GM12878 (cell line): ENCODE results near the gene RPS6KC1. TPM values are rescaled to one million over a fixed set of nuclear protein-coding genes. Genes with fewer than 3 reads are reported as not detected.

Source experiments
- ATAC-seq: fragments of 200-7000 bp; cut with Tn5 transposase; 3 replicates; pipeline ENCODE4 v1.9.1; 2020; ENCODE audit warnings: mild to moderate bottlenecking, moderate library complexity
- BruUV-seq: library from RNA; stranded (reverse); fragments of 400-500 nt; replicated peaks from 2 replicates; lab custom pipeline; 2021; lab: Mats Ljungman, UMichigan
- CTCF ChIA-PET: fragments of 300-600 bp; sonication (Branson Sonifier 250); formaldehyde crosslinking; extraction: SDS; loops from one replicate; lab custom pipeline; 2021; ENCODE audit warnings: inconsistent platforms; lab: Yijun Ruan, JAX
- POLR2A ChIA-PET: fragments of 350-600 bp; formaldehyde crosslinking; extraction: SDS; loops from one replicate; lab custom pipeline; 2021; ENCODE audit warnings: inconsistent platforms; lab: Charles Lee
- RAD21 ChIA-PET: fragments of 300-600 bp; sonication (Branson Sonifier 250); formaldehyde crosslinking; loops from one replicate; lab custom pipeline; 2023; ENCODE audit warnings: antibody characterized with exemption; ENCODE audit not compliant: unreplicated experiment; lab: Charles Lee
- SMC1A ChIA-PET: fragments of 300-600 bp; sonication (Branson Sonifier 250); formaldehyde crosslinking; loops from one replicate; lab custom pipeline; 2023; ENCODE audit not compliant: unreplicated experiment, uncharacterized antibody; lab: Charles Lee
- DNase-seq: peaks from one replicate; pipeline ENCODE4 v3.0.0-alpha.2; 2011; ENCODE audit warnings: low read depth, low spot score
- FAIRE-seq: peaks from 3 replicates; lab custom pipeline; 2011; peaks lifted over from hg19 to GRCh38; lab: Jason Lieb, UNC
- H2AFZ ChIP-seq: 2 replicates; pipeline ENCODE4 v1.6.0; 2011; ENCODE audit warnings: low read depth, low read length, control low read depth; ENCODE audit not compliant: control insufficient read depth
- H3K27ac ChIP-seq: 2 replicates; pipeline ENCODE4 v1.5.1; 2011; ENCODE audit warnings: control low read depth; ENCODE audit not compliant: control insufficient read depth, insufficient read depth
- H3K27me3 ChIP-seq, 2 experiments: replicated peaks in 1 of 2; 2 replicates each; pipeline versions ENCODE4 v1.6.0 to v1.6.1; 2011; ENCODE audit warnings: low read length in 1 of 2; ENCODE audit not compliant: control insufficient read depth in 2 of 2, insufficient read depth in 2 of 2
- H3K36me3 ChIP-seq, 2 experiments: 2 replicates each; pipeline ENCODE4 v1.5.1; 2011; ENCODE audit warnings: low read length in 1 of 2; ENCODE audit not compliant: control insufficient read depth in 2 of 2, insufficient read depth in 2 of 2
- H3K4me1 ChIP-seq: 2 replicates; pipeline ENCODE4 v1.6.1; 2011; ENCODE audit warnings: mild to moderate bottlenecking, low read length, moderate library complexity, mixed read lengths; ENCODE audit not compliant: control insufficient read depth, insufficient read depth
- H3K4me2 ChIP-seq: 2 replicates; pipeline ENCODE4 v1.6.0; 2011; ENCODE audit warnings: control low read depth; ENCODE audit not compliant: control insufficient read depth, insufficient read depth
- H3K4me3 ChIP-seq: fragments of 200-600 bp; sonication (generic); 2 replicates; pipeline ENCODE4 v1.5.1; 2016
- H3K79me2 ChIP-seq: 2 replicates; pipeline ENCODE4 v1.6.0; 2011; ENCODE audit warnings: low read length; ENCODE audit not compliant: control insufficient read depth, insufficient read depth
- H3K9ac ChIP-seq: 2 replicates; pipeline ENCODE4 v1.8.0; 2011; ENCODE audit warnings: low read length, control low read depth, mixed read lengths; ENCODE audit not compliant: control insufficient read depth, insufficient read depth
- H3K9me3 ChIP-seq: replicated peaks from 3 replicates; pipeline ENCODE4 v1.5.1; 2011; ENCODE audit warnings: mild to moderate bottlenecking, low read length; ENCODE audit not compliant: control insufficient read depth, insufficient read depth
- H4K20me1 ChIP-seq: 2 replicates; pipeline ENCODE4 v1.6.0; 2011; ENCODE audit not compliant: control insufficient read depth, insufficient read depth
- BMI1 ChIP-seq: fragments of 450-650 bp; IDR thresholded peaks from 2 replicates; pipeline ENCODE4 v1.6.1; 2016; ENCODE audit warnings: mild to moderate bottlenecking, moderate library complexity, borderline replicate concordance
- BRCA1 ChIP-seq: IDR thresholded peaks from 2 replicates; pipeline ENCODE4 v1.6.1; 2011; ENCODE audit warnings: low read depth, low read length, improper control_type of control experiment
- EED ChIP-seq: sonication (generic); IDR thresholded peaks from 2 replicates; pipeline ENCODE4 v1.6.1; 2016; ENCODE audit warnings: antibody characterized with exemption, low read depth
- ETV6 ChIP-seq, 2 experiments: fragments of 450-650 bp in 1 of 2; IDR thresholded peaks in 1 of 2; conservative IDR thresholded peaks in 1 of 2; 2 replicates each; pipeline ENCODE4 v1.6.1; 2014; ENCODE audit warnings: antibody characterized with exemption in 1 of 2, borderline replicate concordance in 1 of 2, low read depth in 1 of 2, mild to moderate bottlenecking in 1 of 2, moderate library complexity in 1 of 2
- JUND ChIP-seq: IDR thresholded peaks from 2 replicates; pipeline ENCODE4 v1.6.1; 2012; ENCODE audit warnings: low read depth, mild to moderate bottlenecking, low read length, improper control_type of control experiment, moderate library complexity
- MEF2A ChIP-seq: IDR thresholded peaks from 2 replicates; pipeline ENCODE4 v1.6.1; 2011; ENCODE audit warnings: low read depth, mild to moderate bottlenecking, low read length, moderate library complexity; ENCODE audit not compliant: insufficient read depth
- NR2C2 ChIP-seq: IDR thresholded peaks from 2 replicates; pipeline ENCODE4 v1.6.1; 2011; ENCODE audit warnings: borderline replicate concordance, low read depth; ENCODE audit not compliant: control insufficient read depth, insufficient read length
- RBBP5 ChIP-seq: fragments of 200-600 bp; sonication (generic); conservative IDR thresholded peaks from 2 replicates; pipeline ENCODE4 v1.6.1; 2016
- YBX1 ChIP-seq: fragments of 450-650 bp; IDR thresholded peaks from 2 replicates; pipeline ENCODE4 v1.6.1; 2016; ENCODE audit warnings: antibody characterized with exemption
- ZNF217 ChIP-seq: fragments of 450-650 bp; IDR thresholded peaks from 2 replicates; pipeline ENCODE4 v1.6.1; 2017; ENCODE audit warnings: antibody characterized with exemption, mild to moderate bottlenecking
- ZNF24 ChIP-seq: fragments of 450-650 bp; IDR thresholded peaks from 2 replicates; pipeline ENCODE4 v1.6.1; 2017; ENCODE audit warnings: antibody characterized with exemption, mild to moderate bottlenecking
- ZZZ3 ChIP-seq: IDR thresholded peaks from 2 replicates; pipeline ENCODE4 v1.6.1; 2011; ENCODE audit warnings: low read depth; ENCODE audit not compliant: control insufficient read depth, insufficient read length
- WGBS: methylation state at CpG from one replicate; pipeline ENCODE4 v1.1.6; 2016; ENCODE audit warnings: low lambda C conversion rate; ENCODE audit not compliant: insufficient replicate concordance, insufficient coverage; ENCODE audit errors: missing lambda C conversion rate; 5-methylcytosine and 5-hydroxymethylcytosine counted together
- in situ Hi-C: fragments of 300-500 bp; cut with MboI; formaldehyde crosslinking; loops from 9 replicates; pipeline ENCODE4 v1.14.3; 2018; ENCODE audit warnings: mixed read lengths
- intact Hi-C: fragments of 100-400 bp; cut with micrococcal nuclease; formaldehyde crosslinking; loops from one replicate; pipeline ENCODE4 v1.14.2; 2022; ENCODE audit not compliant: unreplicated experiment
- polyA plus RNA-seq, 11 experiments: library from polyadenylated mRNA; depleted of rRNA in 4 of 11; unstranded in 6 of 11; stranded (reverse) in 5 of 11; fragments of >200 nt; fragmentation: Nextera tagmentation in 4 of 11; fragmentation: Illumina TruSeq in 1 of 11; extraction: Ambion mirVana in 4 of 11; extraction: Trizol in 1 of 11; gene quantifications; 1 replicate in 1 of 11; 2 replicates in 10 of 11; pipeline versions ENCODE4 v1.2.1 to v1.2.3, GENCODE V29; 2011 to 2016; ENCODE audit warnings: inconsistent platforms in 2 of 11, missing spikeins in 2 of 11, low read depth in 1 of 11
- total RNA-seq, 4 experiments: library from RNA; depleted of rRNA in 3 of 4; stranded (reverse); fragments of >200 nt in 3 of 4; fragmentation: Illumina TruSeq in 1 of 4; extraction: Trizol in 1 of 4; gene quantifications; 2 replicates each; pipeline versions ENCODE4 v1.2.1 to v1.2.3, GENCODE V29; 2013 to 2021
- TF ChIP-seq, protein P1 (sequence below): IDR thresholded peaks from 2 replicates; pipeline ENCODE4 v1.6.1; 2011; ENCODE audit warnings: mild to moderate bottlenecking, low read depth, low read length, moderate library complexity; ENCODE audit not compliant: insufficient replicate concordance
- TF ChIP-seq, protein P2 (sequence below): fragments of 450-650 bp; IDR thresholded peaks from 2 replicates; pipeline ENCODE4 v1.6.1; 2018; ENCODE audit warnings: mild to moderate bottlenecking, low read depth, moderate library complexity; ENCODE audit not compliant: partially characterized antibody

The RPS6KC1 gene
- total and polyA plus RNA-seq, 10 of the 15 experiments (the other 5 are each of a cell fraction or from before 2014, with no cell fraction given), result 2.9 to 17.3 (median 12.2) TPM

DNA sequence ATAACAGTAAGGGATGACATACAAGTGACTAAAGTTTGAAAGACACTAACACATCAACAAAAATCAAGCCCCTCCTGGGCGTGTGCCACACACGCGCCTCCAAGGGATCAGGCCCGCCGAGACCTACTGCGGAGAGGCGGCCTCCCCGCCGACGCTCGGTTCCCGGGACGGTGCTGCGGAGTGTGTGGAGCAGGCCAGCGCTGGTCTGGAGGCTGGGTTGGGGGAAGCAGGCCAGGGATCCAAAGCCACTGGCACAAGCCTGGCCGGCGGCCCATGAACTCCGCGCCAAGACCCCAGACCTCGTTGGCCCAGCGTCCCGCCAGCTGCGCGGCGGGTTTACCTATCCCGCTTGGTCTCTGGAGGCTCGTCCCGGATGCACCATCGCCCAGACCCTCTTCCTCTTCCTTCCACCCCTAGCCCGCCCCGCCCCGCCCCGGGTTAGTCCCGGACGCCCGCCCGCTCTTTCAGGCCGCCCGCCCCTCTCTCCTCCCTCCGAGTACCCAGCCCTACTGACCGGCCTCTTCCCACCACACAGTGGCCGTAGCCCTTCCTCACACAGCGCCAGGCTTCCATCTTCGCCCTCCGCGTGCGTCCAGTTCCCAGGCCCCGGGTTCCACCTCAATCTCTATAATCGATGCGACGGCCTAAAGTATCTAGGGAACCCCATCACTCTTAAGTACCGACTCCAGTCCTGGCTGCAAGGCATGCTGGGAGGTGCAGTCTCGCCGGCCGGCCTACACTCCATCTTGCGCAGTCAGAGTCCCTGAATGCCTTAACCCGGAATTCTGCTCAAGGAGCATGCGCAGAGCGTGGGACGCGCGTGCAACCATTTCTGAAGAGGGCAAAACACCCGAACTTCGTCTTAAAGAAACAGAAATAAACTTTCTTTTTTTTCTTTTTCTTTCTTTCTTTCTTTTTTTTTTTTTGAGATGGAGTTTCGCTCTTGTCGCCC, 35.7 kb upstream of the RPS6KC1 start, which contains the start of gene ANGEL2:
Gene ANGEL2 (minus strand): TSS at position 769 of the 952 bp plus-strand sequence. CDS start 196 bp downstream, at position 573.
- ChIA-PET RAD21 (interaction anchor here (1.1 to 1.5 kb wide), 4 partner anchors 18 to 88 kb away, joined by 3 to 9 read pairs (median 4); no protein-coding TSS in a partner anchor), POLR2A (interaction anchor here (0.6 to 1.6 kb wide), 4 partner anchors 37 to 159 kb away, joined by 3 to 6 read pairs (median 3); no protein-coding TSS in a partner anchor), SMC1A (interaction anchor here (1.0 to 1.7 kb wide), 10 partner anchors 13 to 227 kb away, joined by 3 to 11 read pairs (median 4); no protein-coding TSS in a partner anchor), CTCF (interaction anchor here (0.6 to 1.9 kb wide), 8 partner anchors 21 to 538 kb away, joined by 3 to 14 read pairs (median 4); no protein-coding TSS in a partner anchor)
- 0 out of 4 replicates have a peak, but pooled peaks cover 0 to 18% of the 10 kb centered on the region in 2 experiments for H3K36me3 ChIP-seq
- H3K27ac ChIP-seq, result peak within 1 kb of the TSS; percentile 92
- in situ Hi-C loops, result no loop called here
- H3K9ac ChIP-seq, result peak within 1 kb of the TSS; percentile 90
- ATAC-seq (peak; percentile 96), DNase-seq (peak; percentile 94), FAIRE-seq (peak; percentile 90)
- H3K79me2 ChIP-seq, result peaks cover 30% of the 10 kb centered on the region
- peak within 1 kb of the TSS; percentile 99 for H2AFZ ChIP-seq
- H3K27me3 ChIP-seq, result no peaks in the 10 kb centered on the region
- BruUV-seq, result TSS peak; percentile 77
- WGBS, result under 1% methylated on average over 52 of the region's 66 CpGs
- H3K4me3 ChIP-seq, result peak within 1 kb of the TSS; percentile 91
- H3K4me1 ChIP-seq, result no peaks in the 10 kb centered on the region
- H3K9me3 ChIP-seq, result no peaks in the 10 kb centered on the region
- H4K20me1 ChIP-seq, result no peaks in the 10 kb centered on the region
- peak within 1 kb of the TSS; percentile 46 for H3K4me2 ChIP-seq
- intact Hi-C loops, result loop anchor here (1.0 to 2.0 kb wide), 2 partner anchors 35 to 55 kb away; partner anchors contain the start of gene RPS6KC1
- TF ChIP-seq, protein P1, sequence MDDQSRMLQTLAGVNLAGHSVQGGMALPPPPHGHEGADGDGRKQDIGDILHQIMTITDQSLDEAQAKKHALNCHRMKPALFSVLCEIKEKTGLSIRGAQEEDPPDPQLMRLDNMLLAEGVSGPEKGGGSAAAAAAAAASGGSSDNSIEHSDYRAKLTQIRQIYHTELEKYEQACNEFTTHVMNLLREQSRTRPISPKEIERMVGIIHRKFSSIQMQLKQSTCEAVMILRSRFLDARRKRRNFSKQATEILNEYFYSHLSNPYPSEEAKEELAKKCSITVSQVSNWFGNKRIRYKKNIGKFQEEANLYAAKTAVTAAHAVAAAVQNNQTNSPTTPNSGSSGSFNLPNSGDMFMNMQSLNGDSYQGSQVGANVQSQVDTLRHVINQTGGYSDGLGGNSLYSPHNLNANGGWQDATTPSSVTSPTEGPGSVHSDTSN, result peak; percentile 43
- TF ChIP-seq BMI1, result no peak
- TF ChIP-seq MEF2A, result no peak
- TF ChIP-seq BRCA1, result no peak
- TF ChIP-seq ZZZ3, result no peak
- no peak for TF ChIP-seq RBBP5
- no peak for TF ChIP-seq NR2C2
- TF ChIP-seq JUND, result no peak
- no peak for TF ChIP-seq YBX1
- TF ChIP-seq ZNF24, result no peak
- no peak for TF ChIP-seq ZNF217
- no peak for TF ChIP-seq ETV6 (conservative IDR thresholded peaks at IDR 0.05 in 1 of 2, IDR thresholded peaks at IDR 0.05 in 1 of 2; ENCODE audit: borderline replicate concordance in 1 of 2, low read depth in 1 of 2)
- TF ChIP-seq EED, result no peak
- TF ChIP-seq, protein P2, sequence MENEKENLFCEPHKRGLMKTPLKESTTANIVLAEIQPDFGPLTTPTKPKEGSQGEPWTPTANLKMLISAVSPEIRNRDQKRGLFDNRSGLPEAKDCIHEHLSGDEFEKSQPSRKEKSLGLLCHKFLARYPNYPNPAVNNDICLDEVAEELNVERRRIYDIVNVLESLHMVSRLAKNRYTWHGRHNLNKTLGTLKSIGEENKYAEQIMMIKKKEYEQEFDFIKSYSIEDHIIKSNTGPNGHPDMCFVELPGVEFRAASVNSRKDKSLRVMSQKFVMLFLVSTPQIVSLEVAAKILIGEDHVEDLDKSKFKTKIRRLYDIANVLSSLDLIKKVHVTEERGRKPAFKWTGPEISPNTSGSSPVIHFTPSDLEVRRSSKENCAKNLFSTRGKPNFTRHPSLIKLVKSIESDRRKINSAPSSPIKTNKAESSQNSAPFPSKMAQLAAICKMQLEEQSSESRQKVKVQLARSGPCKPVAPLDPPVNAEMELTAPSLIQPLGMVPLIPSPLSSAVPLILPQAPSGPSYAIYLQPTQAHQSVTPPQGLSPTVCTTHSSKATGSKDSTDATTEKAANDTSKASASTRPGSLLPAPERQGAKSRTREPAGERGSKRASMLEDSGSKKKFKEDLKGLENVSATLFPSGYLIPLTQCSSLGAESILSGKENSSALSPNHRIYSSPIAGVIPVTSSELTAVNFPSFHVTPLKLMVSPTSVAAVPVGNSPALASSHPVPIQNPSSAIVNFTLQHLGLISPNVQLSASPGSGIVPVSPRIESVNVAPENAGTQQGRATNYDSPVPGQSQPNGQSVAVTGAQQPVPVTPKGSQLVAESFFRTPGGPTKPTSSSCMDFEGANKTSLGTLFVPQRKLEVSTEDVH, result no peak
